Neural progenitor cell (in vitro differentiated cells): ENCODE results near the gene ASTN1.
A peak's percentile ranks its signal among the peaks of the same experiment; 100 is the strongest.

ENCODE experiments used
- EZH2 ChIP-seq: fragments of 200-600 bp; sonication (generic); IDR thresholded peaks from 2 replicates; pipeline ENCODE4 v1.6.1; 2017; ENCODE audit warnings: antibody characterized with exemption, mild to moderate bottlenecking, moderate library complexity
- EZH2phosphoT487 ChIP-seq: fragments of 200-600 bp; sonication (generic); IDR thresholded peaks from 2 replicates; pipeline ENCODE4 v1.6.1; 2017; ENCODE audit warnings: antibody characterized with exemption
- TF ChIP-seq, protein P1 (sequence below): fragments of 200-600 bp; sonication (generic); IDR thresholded peaks from 2 replicates; pipeline ENCODE4 v1.5.1; 2017; ENCODE audit warnings: antibody characterized with exemption, mild to moderate bottlenecking

DNA sequence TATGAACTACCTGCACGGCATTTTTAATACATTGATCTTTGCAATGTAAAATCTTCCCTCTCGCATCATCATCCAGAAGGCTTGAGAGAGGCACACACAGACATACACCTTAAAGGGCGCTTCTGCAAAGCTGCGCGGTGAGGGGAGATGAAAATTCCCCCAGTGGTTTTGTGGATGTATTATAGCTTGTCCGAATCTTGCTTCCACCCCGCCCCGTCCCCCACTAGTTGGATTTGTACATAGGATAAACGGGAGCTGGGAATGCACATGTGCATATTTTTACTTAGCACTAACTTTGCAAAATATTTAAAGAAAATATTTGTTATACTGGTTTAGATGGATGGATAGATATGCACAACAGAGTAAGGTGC lies 542 bp upstream of the ASTN1 start:
- TF ChIP-seq EZH2phosphoT487 (no peak), EZH2 (peak; percentile 56)
- TF ChIP-seq, protein P1, sequence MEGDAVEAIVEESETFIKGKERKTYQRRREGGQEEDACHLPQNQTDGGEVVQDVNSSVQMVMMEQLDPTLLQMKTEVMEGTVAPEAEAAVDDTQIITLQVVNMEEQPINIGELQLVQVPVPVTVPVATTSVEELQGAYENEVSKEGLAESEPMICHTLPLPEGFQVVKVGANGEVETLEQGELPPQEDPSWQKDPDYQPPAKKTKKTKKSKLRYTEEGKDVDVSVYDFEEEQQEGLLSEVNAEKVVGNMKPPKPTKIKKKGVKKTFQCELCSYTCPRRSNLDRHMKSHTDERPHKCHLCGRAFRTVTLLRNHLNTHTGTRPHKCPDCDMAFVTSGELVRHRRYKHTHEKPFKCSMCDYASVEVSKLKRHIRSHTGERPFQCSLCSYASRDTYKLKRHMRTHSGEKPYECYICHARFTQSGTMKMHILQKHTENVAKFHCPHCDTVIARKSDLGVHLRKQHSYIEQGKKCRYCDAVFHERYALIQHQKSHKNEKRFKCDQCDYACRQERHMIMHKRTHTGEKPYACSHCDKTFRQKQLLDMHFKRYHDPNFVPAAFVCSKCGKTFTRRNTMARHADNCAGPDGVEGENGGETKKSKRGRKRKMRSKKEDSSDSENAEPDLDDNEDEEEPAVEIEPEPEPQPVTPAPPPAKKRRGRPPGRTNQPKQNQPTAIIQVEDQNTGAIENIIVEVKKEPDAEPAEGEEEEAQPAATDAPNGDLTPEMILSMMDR, result no peak
